ENCODE results near the gene CNOT2. TPM values are rescaled to one million over a fixed set of nuclear protein-coding genes. Genes with fewer than 3 reads are reported as not detected.

Gene CNOT2
- total RNA-seq, 3 donors from 2014 or later (not counting 1 experiment from before 2014, with no cell fraction given): 160 to 178 (median 173) TPM

GRCh38 chr12:70260646-70261045 lies 17.4 kb downstream of the CNOT2 start:
- Histone ChIP-seq H3K9me3 (ENCODE audit: control insufficient read depth, insufficient read depth, low read length) (peaks cover 2% of the 10 kb centered on the region), H3K4me1 (ENCODE audit: control insufficient read depth, insufficient read depth, low read length) (peaks cover 5% of the 10 kb centered on the region), H3K27me3 (ENCODE audit: control insufficient read depth, insufficient read depth, low read length) (no peaks in the 10 kb centered on the region), H3K4me3 (ENCODE audit: low read length) (no peak overlapping the region), H3K36me3 (ENCODE audit: control insufficient read depth, insufficient read depth, low read length) (no peaks in the 10 kb centered on the region), H3K27ac (ENCODE audit: low read length) (no peak overlapping the region)
- Mint-ChIP-seq H3K27me3 (ENCODE audit: low read depth in 2 of 2) (no peaks in the 10 kb centered on the region), H3K9me3 (no peaks in the 10 kb centered on the region), H3K36me3 (no peaks in the 10 kb centered on the region), H3K27ac (peak overlapping the region; percentile 51 to 75), H3K4me3 (peak overlapping the region; percentile 39), H3K4me1 (peaks cover 71 to 80% of the 10 kb centered on the region in 2 donors)
- DNase-seq: no peak
- intact Hi-C loops (cut with micrococcal nuclease): no loop called here
- no peak for ATAC-seq
- TF ChIP-seq CTCF (IDR thresholded peaks at IDR 0.05): no peak
- WGBS (ENCODE audit: insufficient coverage): no CpG with 5 or more reads among the region's 1 CpG

GRCh38 chr12:70264067-70264867 lies 21.0 kb downstream of the CNOT2 start:
- Mint-ChIP-seq H3K4me1 (peaks cover 81 to 86% of the 10 kb centered on the region in 2 donors), H3K36me3 (no peaks in the 10 kb centered on the region), H3K9me3 (no peaks in the 10 kb centered on the region), H3K4me3 (no peak overlapping the region), H3K27ac (peak overlapping the region; percentile 65 to 67), H3K27me3 (ENCODE audit: low read depth in 2 of 2) (no peaks in the 10 kb centered on the region)
- Histone ChIP-seq H3K27me3 (ENCODE audit: control insufficient read depth, insufficient read depth, low read length) (no peaks in the 10 kb centered on the region), H3K9me3 (ENCODE audit: control insufficient read depth, insufficient read depth, low read length) (peaks cover 2% of the 10 kb centered on the region), H3K4me3 (ENCODE audit: low read length) (no peak overlapping the region), H3K36me3 (ENCODE audit: control insufficient read depth, insufficient read depth, low read length) (no peaks in the 10 kb centered on the region), H3K4me1 (ENCODE audit: control insufficient read depth, insufficient read depth, low read length) (peaks cover 9% of the 10 kb centered on the region), H3K27ac (ENCODE audit: low read length) (no peak overlapping the region)
- ATAC-seq: peak; percentile 37 to 60 (median 59)
- 63% methylated on average over 5 of the region's 6 CpGs for WGBS (ENCODE audit: insufficient coverage)
- DNase-seq: no peak
- no peak for TF ChIP-seq CTCF (IDR thresholded peaks at IDR 0.05)
- intact Hi-C loops (cut with micrococcal nuclease): no loop called here

- no peak overlapping the region for H3K4me3 ChIP-seq (ENCODE audit: low read length)
- H3K4me1 ChIP-seq (ENCODE audit: control insufficient read depth, insufficient read depth, low read length): peaks cover 9% of the 10 kb centered on the region
- no peak overlapping the region for H3K27ac ChIP-seq (ENCODE audit: low read length)
- no peaks in the 10 kb centered on the region for H3K27me3 ChIP-seq (ENCODE audit: control insufficient read depth, insufficient read depth, low read length)
- ATAC-seq (no peak), DNase-seq (no peak)
- Mint-ChIP-seq H3K27me3 (ENCODE audit: low read depth in 2 of 2) (no peaks in the 10 kb centered on the region), H3K4me3 (no peak overlapping the region), H3K27ac (peak overlapping the region in 1 of 2 donors; percentile 39), H3K36me3 (no peaks in the 10 kb centered on the region), H3K9me3 (no peaks in the 10 kb centered on the region), H3K4me1 (peaks cover 76 to 86% of the 10 kb centered on the region in 2 donors)
- no CpG with 5 or more reads among the region's 1 CpG for WGBS (ENCODE audit: insufficient coverage)
- no peak for TF ChIP-seq CTCF (IDR thresholded peaks at IDR 0.05)
- H3K36me3 ChIP-seq (ENCODE audit: control insufficient read depth, insufficient read depth, low read length): no peaks in the 10 kb centered on the region
- intact Hi-C loops (cut with micrococcal nuclease): no loop called here
- H3K9me3 ChIP-seq (ENCODE audit: control insufficient read depth, insufficient read depth, low read length): peaks cover 2% of the 10 kb centered on the region
Measured at GRCh38 chr12:70265132-70265531, 21.9 kb downstream of the CNOT2 start.
